Naive thymus-derived CD4-positive, alpha-beta T cell (primary cell): Measurements from ENCODE around the gene EIF6. TPM values are rescaled to one million over a fixed set of nuclear protein-coding genes. Genes with fewer than 3 reads are reported as not detected.

Source experiments
- ATAC-seq: fragments of 150-1000 bp; cut with Tn5 transposase; 2 replicates; pipeline ENCODE4 v1.10.0; 2021; ENCODE audit warnings: mild to moderate bottlenecking, moderate library complexity
- CTCF ChIA-PET: fragments of 350-600 bp; sonication (Branson Sonifier 250); formaldehyde crosslinking; loops from one replicate; lab custom pipeline; 2021; ENCODE audit warnings: antibody characterized with exemption; lab: Charles Lee
- POLR2A ChIA-PET: fragments of 350-600 bp; sonication (Branson Sonifier 250); formaldehyde crosslinking; loops from one replicate; lab custom pipeline; 2021; ENCODE audit warnings: antibody characterized with exemption, inconsistent platforms; lab: Charles Lee
- DNase-seq, 9 donors: peaks; one replicate each; pipeline versions ENCODE4 v3.0.0 to v3.0.0-alpha.2; 2020 to 2022; ENCODE audit warnings: mixed read lengths in 1 of 9
- H3K27ac ChIP-seq: one replicate; pipeline ENCODE4 v1.7.0; 2013; ENCODE audit warnings: mild to moderate bottlenecking, low read depth, low read length, moderate library complexity
- H3K27me3 ChIP-seq, 2 donors: one replicate each; pipeline ENCODE4 v1.7.0; 2013; ENCODE audit warnings: low read length in 2 of 2, mild to moderate bottlenecking in 2 of 2, moderate library complexity in 2 of 2; ENCODE audit not compliant: control insufficient read depth in 2 of 2, insufficient read depth in 2 of 2
- H3K36me3 ChIP-seq, 3 experiments: 1 replicate in 2 of 3; 2 replicates in 1 of 3; pipeline ENCODE4 v1.7.0; 2013; ENCODE audit warnings: low read length in 3 of 3, mild to moderate bottlenecking in 3 of 3, moderate library complexity in 1 of 3; ENCODE audit not compliant: insufficient read depth in 3 of 3, control insufficient read depth in 2 of 3
- H3K4me1 ChIP-seq, 2 donors: one replicate each; pipeline ENCODE4 v1.7.0; 2013; ENCODE audit warnings: low read length in 2 of 2, mild to moderate bottlenecking in 2 of 2, moderate library complexity in 1 of 2; ENCODE audit not compliant: control insufficient read depth in 2 of 2, insufficient read depth in 2 of 2
- H3K4me3 ChIP-seq: 2 replicates; pipeline ENCODE4 v1.7.0; 2013; ENCODE audit warnings: mild to moderate bottlenecking, low read length
- H3K9me3 ChIP-seq, 3 experiments: 1 replicate in 2 of 3; 2 replicates in 1 of 3; pipeline ENCODE4 v1.7.0; 2013; ENCODE audit warnings: low read length in 3 of 3; ENCODE audit not compliant: control insufficient read depth in 2 of 3
- H3K27ac Mint-ChIP-seq, 9 donors: one replicate each; pipeline ENCODE4 v1.8.0; 2020 to 2022; ENCODE audit warnings: mixed read lengths in 9 of 9, mild to moderate bottlenecking in 8 of 9, moderate library complexity in 5 of 9, inconsistent platforms in 2 of 9
- H3K27me3 Mint-ChIP-seq, 5 donors: one replicate each; pipeline ENCODE4 v1.8.0; 2021 to 2022; ENCODE audit warnings: mixed read lengths in 5 of 5, mild to moderate bottlenecking in 1 of 5
- H3K36me3 Mint-ChIP-seq, 5 donors: one replicate each; pipeline ENCODE4 v1.8.0; 2020 to 2022; ENCODE audit warnings: mixed read lengths in 5 of 5, mild to moderate bottlenecking in 3 of 5, inconsistent platforms in 1 of 5
- H3K4me1 Mint-ChIP-seq, 7 donors: one replicate each; pipeline ENCODE4 v1.8.0; 2020 to 2022; ENCODE audit warnings: mixed read lengths in 7 of 7, mild to moderate bottlenecking in 3 of 7, inconsistent platforms in 1 of 7
- H3K4me3 Mint-ChIP-seq, 10 donors: one replicate each; pipeline ENCODE4 v1.8.0; 2020 to 2022; ENCODE audit warnings: mild to moderate bottlenecking in 10 of 10, mixed read lengths in 10 of 10, moderate library complexity in 6 of 10, inconsistent platforms in 2 of 10
- H3K9me3 Mint-ChIP-seq, 11 donors: one replicate each; pipeline ENCODE4 v1.8.0; 2020 to 2022; ENCODE audit warnings: mixed read lengths in 11 of 11, mild to moderate bottlenecking in 4 of 11, inconsistent platforms in 1 of 11, moderate library complexity in 1 of 11
- intact Hi-C, 2 donors: fragments of 100-400 bp; cut with micrococcal nuclease; formaldehyde crosslinking; loops; one replicate each; pipeline ENCODE4 v1.15.1; 2023
- polyA plus RNA-seq, 2 donors: library from polyadenylated mRNA; unstranded; fragments of 300-500 nt; fragmentation: Illumina TruSeq; gene quantifications; one replicate each; pipeline ENCODE4 v1.2.3, GENCODE V29; 2021
- total RNA-seq, 6 experiments: library from RNA in 5 of 6; stranded (reverse) in 5 of 6; gene quantifications; 1 replicate in 5 of 6; 2 replicates in 1 of 6; pipeline ENCODE4 v1.2.3 and lab custom pipeline; 2021 to 2026

The EIF6 gene
- total and polyA plus RNA-seq, 7 experiments from 2014 or later: 35.4 to 150 (median 55.2) TPM

GRCh38 chr20:35248641-35249475, 35.7 kb downstream of the EIF6 start:
- ChIA-PET POLR2A (interaction anchor here (0.6 kb wide), 1 partner anchor 165 kb away, joined by 4 read pairs; no protein-coding TSS in a partner anchor), CTCF (no interaction called here)
- no peaks in the 10 kb centered on the region for H3K27me3 Mint-ChIP-seq
- Histone ChIP-seq H3K27me3 (no peaks in the 10 kb centered on the region), H3K36me3 (no peaks in the 10 kb centered on the region), H3K27ac (no peak overlapping the region), H3K4me1 (peaks cover 12 to 30% of the 10 kb centered on the region in 2 donors), H3K9me3 (no peaks in the 10 kb centered on the region), H3K4me3 (no peak overlapping the region)
- no peaks in the 10 kb centered on the region for H3K9me3 Mint-ChIP-seq
- DNase-seq: no peak
- peaks cover 13 to 33% (median 17%) of the 10 kb centered on the region in 7 donors for H3K4me1 Mint-ChIP-seq
- H3K36me3 Mint-ChIP-seq: peaks cover 0 to 11% (median 6%) of the 10 kb centered on the region in 5 donors
- no peak overlapping the region for H3K27ac Mint-ChIP-seq
- no peak for ATAC-seq
- intact Hi-C loops: no loop called here
- no peak overlapping the region for H3K4me3 Mint-ChIP-seq

GRCh38 chr20:35246723-35247122, 37.8 kb downstream of the EIF6 start:
- no peak overlapping the region for H3K4me3 ChIP-seq
- no peaks in the 10 kb centered on the region for H3K9me3 ChIP-seq
- peaks cover 9 to 12% of the 10 kb centered on the region in 2 donors for H3K4me1 ChIP-seq
- H3K27me3 Mint-ChIP-seq: peaks cover 0 to 2% (median 0%) of the 10 kb centered on the region in 5 donors
- no peak overlapping the region for H3K27ac Mint-ChIP-seq
- peaks cover 0 to 11% (median 5%) of the 10 kb centered on the region in 5 donors for H3K36me3 Mint-ChIP-seq
- ChIA-PET CTCF (interaction anchor here (0.6 kb wide), 1 partner anchor 128 kb away, joined by 4 read pairs; no protein-coding TSS in a partner anchor), POLR2A (no interaction called here)
- no peaks in the 10 kb centered on the region for H3K9me3 Mint-ChIP-seq
- intact Hi-C loops: no loop called here
- no peak overlapping the region for H3K27ac ChIP-seq
- H3K4me3 Mint-ChIP-seq: no peak overlapping the region
- H3K27me3 ChIP-seq: no peaks in the 10 kb centered on the region
- H3K4me1 Mint-ChIP-seq: peaks cover 5 to 18% (median 9%) of the 10 kb centered on the region in 7 donors
- no peaks in the 10 kb centered on the region for H3K36me3 ChIP-seq
- ATAC-seq (no peak), DNase-seq (no peak)

DNA sequence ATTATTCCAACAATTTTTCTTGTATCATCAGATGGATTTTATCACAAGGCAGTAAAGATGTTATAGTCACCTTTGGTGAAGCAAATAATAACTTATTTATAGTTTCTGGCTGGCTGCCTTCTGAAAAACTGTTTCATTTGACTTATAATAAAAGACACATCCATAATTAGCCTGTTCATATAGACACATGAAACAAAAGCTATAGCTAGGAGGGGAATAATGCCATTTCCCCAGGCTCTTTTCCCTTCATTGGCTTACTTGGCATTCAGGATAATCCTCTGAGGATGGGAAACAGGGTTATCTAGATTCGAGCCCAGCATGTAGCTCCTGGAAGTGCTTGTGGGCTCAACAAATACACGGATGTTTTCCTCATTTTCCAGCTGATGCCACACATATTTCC, 40.6 kb downstream of the EIF6 start:
- Histone ChIP-seq H3K27me3 (no peaks in the 10 kb centered on the region), H3K36me3 (no peaks in the 10 kb centered on the region), H3K4me1 (no peaks in the 10 kb centered on the region), H3K27ac (no peak overlapping the region), H3K9me3 (no peaks in the 10 kb centered on the region), H3K4me3 (no peak overlapping the region)
- POLR2A ChIA-PET: no interaction called here
- CTCF ChIA-PET: no interaction called here
- Mint-ChIP-seq H3K4me1 (peaks cover 0 to 4% (median 0%) of the 10 kb centered on the region in 7 donors), H3K27me3 (peaks cover 0 to 2% (median 0%) of the 10 kb centered on the region in 5 donors), H3K4me3 (no peak overlapping the region), H3K36me3 (peaks cover 0 to 16% (median 8%) of the 10 kb centered on the region in 5 donors), H3K9me3 (peaks cover 0 to 2% (median 0%) of the 10 kb centered on the region in 11 donors), H3K27ac (no peak overlapping the region)
- no peak for DNase-seq
- intact Hi-C loops: no loop called here
- ATAC-seq: no peak

- Mint-ChIP-seq H3K9me3 (peaks cover 0 to 2% (median 0%) of the 10 kb centered on the region in 11 donors), H3K4me3 (no peak overlapping the region), H3K27me3 (peaks cover 0 to 2% (median 0%) of the 10 kb centered on the region in 5 donors), H3K27ac (no peak overlapping the region), H3K4me1 (peaks cover 0 to 8% (median 0%) of the 10 kb centered on the region in 7 donors), H3K36me3 (peaks cover 0 to 21% (median 13%) of the 10 kb centered on the region in 5 donors)
- no peak overlapping the region for H3K27ac ChIP-seq
- DNase-seq (no peak), ATAC-seq (no peak)
- no peaks in the 10 kb centered on the region for H3K9me3 ChIP-seq
- POLR2A ChIA-PET: no interaction called here
- H3K27me3 ChIP-seq: no peaks in the 10 kb centered on the region
- H3K4me3 ChIP-seq: no peak overlapping the region
- H3K36me3 ChIP-seq: no peaks in the 10 kb centered on the region
- no peaks in the 10 kb centered on the region for H3K4me1 ChIP-seq
- CTCF ChIA-PET: interaction anchor here (0.5 kb wide), 1 partner anchor 129 kb away, joined by 3 read pairs; no protein-coding TSS in a partner anchor
- intact Hi-C loops: no loop called here
These were observed 41.3 kb downstream of the EIF6 start for GRCh38 chr20:35243317-35243716.

- peaks cover 0 to 4% (median 0%) of the 10 kb centered on the region in 5 donors for H3K27me3 Mint-ChIP-seq
- H3K27ac Mint-ChIP-seq: no peak overlapping the region
- Histone ChIP-seq H3K9me3 (no peaks in the 10 kb centered on the region), H3K27me3 (no peaks in the 10 kb centered on the region), H3K36me3 (peaks cover 0 to 7% (median 0%) of the 10 kb centered on the region in 3 experiments), H3K27ac (no peak overlapping the region), H3K4me3 (no peak overlapping the region), H3K4me1 (no peaks in the 10 kb centered on the region)
- no peak overlapping the region for H3K4me3 Mint-ChIP-seq
- H3K9me3 Mint-ChIP-seq: peaks cover 0 to 2% (median 0%) of the 10 kb centered on the region in 11 donors
- CTCF ChIA-PET: no interaction called here
- intact Hi-C loops: no loop called here
- H3K36me3 Mint-ChIP-seq: peaks cover 5 to 38% (median 31%) of the 10 kb centered on the region in 5 donors
- peaks cover 0 to 8% (median 0%) of the 10 kb centered on the region in 7 donors for H3K4me1 Mint-ChIP-seq
- DNase-seq (no peak), ATAC-seq (no peak)
- POLR2A ChIA-PET: no interaction called here
These were observed 43.7 kb downstream of the EIF6 start for GRCh38 chr20:35240811-35241293.

- ChIA-PET POLR2A (no interaction called here), CTCF (no interaction called here)
- no peak overlapping the region for H3K27ac Mint-ChIP-seq
- no peak overlapping the region for H3K4me3 Mint-ChIP-seq
- H3K4me1 Mint-ChIP-seq: peaks cover 0 to 8% (median 0%) of the 10 kb centered on the region in 7 donors
- intact Hi-C loops: no loop called here
- H3K27me3 Mint-ChIP-seq: peaks cover 0 to 4% (median 0%) of the 10 kb centered on the region in 5 donors
- Histone ChIP-seq H3K27me3 (no peaks in the 10 kb centered on the region), H3K4me1 (no peaks in the 10 kb centered on the region), H3K4me3 (no peak overlapping the region), H3K27ac (no peak overlapping the region), H3K9me3 (no peaks in the 10 kb centered on the region), H3K36me3 (peaks cover 0 to 9% (median 0%) of the 10 kb centered on the region in 3 experiments)
- no peak for DNase-seq
- peaks cover 0 to 2% (median 0%) of the 10 kb centered on the region in 11 donors for H3K9me3 Mint-ChIP-seq
- H3K36me3 Mint-ChIP-seq: peaks cover 5 to 42% (median 35%) of the 10 kb centered on the region in 5 donors
- ATAC-seq: no peak
These were observed 44.3 kb downstream of the EIF6 start for GRCh38 chr20:35240083-35240810.
